RWPE2 (cell line): Measurements from ENCODE around the gene CNPY1.

Source experiments
- ATAC-seq: fragments of 200-7000 bp; cut with Tn5 transposase; 3 replicates; pipeline ENCODE4 v1.9.1; 2021; ENCODE audit warnings: low read depth
- DNase-seq: peaks from one replicate; pipeline ENCODE4 v3.0.0-alpha.2; 2020; ENCODE audit warnings: low spot score
- H3K27ac ChIP-seq: fragments of 450-650 bp; 2 replicates; pipeline ENCODE4 v1.5.1; 2017; ENCODE audit warnings: mild to moderate bottlenecking; ENCODE audit not compliant: poor library complexity, severe bottlenecking
- H3K27me3 ChIP-seq: fragments of 250-450 bp; sonication (Bioruptor Pico); 2 replicates; pipeline ENCODE4 v1.5.1; 2021; ENCODE audit warnings: mild to moderate bottlenecking, moderate library complexity; ENCODE audit not compliant: insufficient read depth, poor library complexity, severe bottlenecking
- H3K36me3 ChIP-seq: fragments of 250-450 bp; sonication (Bioruptor Pico); 2 replicates; pipeline ENCODE4 v1.5.1; 2020; ENCODE audit warnings: low read depth, mild to moderate bottlenecking, moderate library complexity
- H3K4me1 ChIP-seq: fragments of 250-450 bp; sonication (Bioruptor Pico); 2 replicates; pipeline ENCODE4 v1.5.1; 2021; ENCODE audit warnings: mild to moderate bottlenecking, moderate library complexity; ENCODE audit not compliant: insufficient read depth, poor library complexity, severe bottlenecking
- H3K4me3 ChIP-seq: fragments of 250-450 bp; sonication (Bioruptor Pico); 2 replicates; pipeline ENCODE4 v1.5.1; 2021; ENCODE audit warnings: mild to moderate bottlenecking, moderate library complexity; ENCODE audit not compliant: severe bottlenecking
- H3K9me3 ChIP-seq: fragments of 250-450 bp; sonication (Bioruptor Pico); 2 replicates; pipeline ENCODE4 v1.5.1; 2021; ENCODE audit warnings: mild to moderate bottlenecking, moderate library complexity; ENCODE audit not compliant: severe bottlenecking
- CTCF ChIP-seq: fragments of 450-650 bp; IDR thresholded peaks from one replicate; pipeline ENCODE4 v1.5.1; 2017; ENCODE audit warnings: mild to moderate bottlenecking, moderate library complexity; ENCODE audit not compliant: poor library complexity, severe bottlenecking

Gene CNPY1

DNA sequence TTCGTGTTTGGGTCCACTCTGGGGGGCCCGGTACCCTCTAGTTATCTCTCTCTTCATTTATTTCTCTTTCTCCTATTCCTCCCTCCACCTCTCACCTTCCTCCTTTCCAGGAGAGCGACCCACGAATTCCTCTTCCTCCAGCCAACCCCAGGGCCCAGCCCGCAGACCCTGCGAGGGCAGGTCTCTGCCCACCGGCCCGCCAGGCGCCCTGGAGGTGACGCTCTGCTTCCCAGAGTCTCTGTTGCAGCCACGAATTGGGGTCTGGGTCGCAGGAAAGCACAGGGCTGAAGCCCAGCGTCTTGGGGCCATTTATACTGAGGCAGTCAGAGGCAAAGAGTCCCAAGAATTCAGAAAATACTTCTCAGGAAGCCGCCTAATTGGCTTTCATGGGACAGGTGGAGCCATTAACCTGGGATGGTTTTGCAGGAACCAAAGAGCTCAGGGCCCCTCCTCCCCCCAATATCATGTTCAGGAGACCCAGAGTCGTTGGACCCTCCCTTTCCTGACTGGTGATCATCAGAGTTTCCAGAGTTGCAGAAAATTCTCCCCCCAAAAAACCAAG is 91.1 kb downstream of the CNPY1 start:
- Histone ChIP-seq H3K4me1 (no peaks in the 10 kb centered on the region), H3K9me3 (no peaks in the 10 kb centered on the region), H3K36me3 (no peaks in the 10 kb centered on the region), H3K27me3 (peaks cover 95% of the 10 kb centered on the region), H3K4me3 (no peak overlapping the region), H3K27ac (no peak overlapping the region)
- no peak for TF ChIP-seq CTCF
- no peak for ATAC-seq
- peak; percentile 28 for DNase-seq

GRCh38 chr7:155454183-155455112 is 91.9 kb downstream of the CNPY1 start:
- TF ChIP-seq CTCF = no peak
- H3K4me3 ChIP-seq = no peak overlapping the region
- ATAC-seq (no peak; the same call in 2 of the 3 replicates), DNase-seq (peak; percentile 38)
- no peaks in the 10 kb centered on the region for H3K4me1 ChIP-seq
- peaks cover 95% of the 10 kb centered on the region for H3K27me3 ChIP-seq
- no peaks in the 10 kb centered on the region for H3K36me3 ChIP-seq
- no peak overlapping the region for H3K27ac ChIP-seq
- H3K9me3 ChIP-seq = no peaks in the 10 kb centered on the region

GRCh38 chr7:155453296-155454182 is 92.8 kb downstream of the CNPY1 start:
- H3K27me3 ChIP-seq = peaks cover 95% of the 10 kb centered on the region
- no peak for ATAC-seq
- no peaks in the 10 kb centered on the region for H3K4me1 ChIP-seq
- no peak for DNase-seq
- no peak overlapping the region for H3K4me3 ChIP-seq
- H3K9me3 ChIP-seq = no peaks in the 10 kb centered on the region
- H3K36me3 ChIP-seq = no peaks in the 10 kb centered on the region
- no peak for TF ChIP-seq CTCF
- H3K27ac ChIP-seq = no peak overlapping the region

GRCh38 chr7:155452505-155453295 is 93.7 kb downstream of the CNPY1 start:
- no peak for TF ChIP-seq CTCF
- Histone ChIP-seq H3K9me3 (no peaks in the 10 kb centered on the region), H3K27me3 (peaks cover 97% of the 10 kb centered on the region), H3K36me3 (no peaks in the 10 kb centered on the region), H3K4me3 (no peak overlapping the region), H3K27ac (no peak overlapping the region), H3K4me1 (no peaks in the 10 kb centered on the region)
- DNase-seq (no peak), ATAC-seq (no peak)
